Mesenchymal stem cell (in vitro differentiated cells and primary cell): ENCODE data around the gene MUC2.

Experiments
- DNase-seq: peaks from one replicate; pipeline ENCODE4 v3.0.0-alpha.2; 2013
- H2AFZ ChIP-seq: one replicate; pipeline ENCODE4 v1.6.1; 2013; ENCODE audit warnings: low read depth, mild to moderate bottlenecking, control low read depth, inconsistent platforms, low read length, moderate library complexity
- H2AK5ac ChIP-seq: 2 replicates; pipeline ENCODE4 v1.6.1; 2013; ENCODE audit warnings: low read length, moderate library complexity, mild to moderate bottlenecking, inconsistent platforms; ENCODE audit not compliant: severe bottlenecking
- H2BK120ac ChIP-seq: one replicate; pipeline ENCODE4 v1.6.1; 2013; ENCODE audit warnings: low read depth, mild to moderate bottlenecking, inconsistent platforms, low read length, moderate library complexity
- H2BK12ac ChIP-seq, 2 experiments: one replicate each; pipeline ENCODE4 v1.6.1; 2013; ENCODE audit warnings: inconsistent platforms in 2 of 2, low read length in 2 of 2, mild to moderate bottlenecking in 2 of 2, moderate library complexity in 2 of 2, control low read depth in 1 of 2
- H2BK15ac ChIP-seq: one replicate; pipeline ENCODE4 v1.6.1; 2013; ENCODE audit warnings: mild to moderate bottlenecking, low read depth, inconsistent platforms; ENCODE audit not compliant: poor library complexity, severe bottlenecking
- H2BK5ac ChIP-seq: 2 replicates; pipeline ENCODE4 v1.6.1; 2013; ENCODE audit warnings: low read depth, mild to moderate bottlenecking, low read length, control low read depth, inconsistent platforms; ENCODE audit not compliant: poor library complexity, severe bottlenecking
- H3K14ac ChIP-seq, 2 experiments: one replicate each; pipeline ENCODE4 v1.6.1; 2013; ENCODE audit warnings: inconsistent platforms in 2 of 2, low read length in 2 of 2, control low read depth in 1 of 2, mild to moderate bottlenecking in 1 of 2, moderate library complexity in 1 of 2
- H3K18ac ChIP-seq, 2 experiments: one replicate each; pipeline ENCODE4 v1.6.1; 2013; ENCODE audit warnings: inconsistent platforms in 2 of 2, low read length in 2 of 2, control low read depth in 1 of 2, low read depth in 1 of 2, mild to moderate bottlenecking in 1 of 2
- H3K23ac ChIP-seq, 2 experiments: one replicate each; pipeline ENCODE4 v1.6.1; 2013; ENCODE audit warnings: inconsistent platforms in 2 of 2, low read length in 2 of 2, mild to moderate bottlenecking in 2 of 2, moderate library complexity in 2 of 2, control low read depth in 1 of 2
- H3K27ac ChIP-seq: 2 replicates; pipeline ENCODE4 v1.5.1; 2013; ENCODE audit warnings: mild to moderate bottlenecking, moderate library complexity, low read length, control low read depth, inconsistent platforms; ENCODE audit not compliant: poor library complexity, severe bottlenecking
- H3K27me3 ChIP-seq, 2 experiments: 2 replicates each; pipeline versions ENCODE4 v1.6.1 to v1.7.0; 2013; ENCODE audit warnings: low read length in 2 of 2, mild to moderate bottlenecking in 2 of 2, moderate library complexity in 2 of 2, control low read depth in 1 of 2, inconsistent platforms in 1 of 2; ENCODE audit not compliant: control insufficient read depth in 1 of 2, insufficient read depth in 1 of 2
- H3K36me3 ChIP-seq, 2 experiments: 2 replicates each; pipeline versions ENCODE4 v1.6.1 to v1.7.0; 2013; ENCODE audit warnings: low read length in 2 of 2, control low read depth in 1 of 2, inconsistent platforms in 1 of 2, low read depth in 1 of 2, mild to moderate bottlenecking in 1 of 2; ENCODE audit not compliant: insufficient read depth in 2 of 2, control insufficient read depth in 1 of 2
- H3K4ac ChIP-seq, 2 experiments: one replicate each; pipeline ENCODE4 v1.6.1; 2013; ENCODE audit warnings: inconsistent platforms in 2 of 2, low read length in 2 of 2, mild to moderate bottlenecking in 2 of 2, moderate library complexity in 2 of 2, control low read depth in 1 of 2, low read depth in 1 of 2
- H3K4me1 ChIP-seq: 2 replicates; pipeline ENCODE4 v1.6.1; 2013; ENCODE audit warnings: low read depth, low read length, control low read depth; ENCODE audit not compliant: control insufficient read depth, insufficient read depth
- H3K4me2 ChIP-seq: 2 replicates; pipeline ENCODE4 v1.6.1; 2013; ENCODE audit warnings: low read length, mild to moderate bottlenecking, inconsistent platforms; ENCODE audit not compliant: poor library complexity, severe bottlenecking
- H3K4me3 ChIP-seq, 2 experiments: 2 replicates each; pipeline versions ENCODE4 v1.5.1 to v1.7.0; 2013; ENCODE audit warnings: low read length in 2 of 2, mild to moderate bottlenecking in 2 of 2, control low read depth in 1 of 2, low read depth in 1 of 2; ENCODE audit not compliant: insufficient read depth in 1 of 2
- H3K79me1 ChIP-seq: replicated peaks from 2 replicates; pipeline ENCODE4 v1.6.1; 2013; ENCODE audit warnings: mild to moderate bottlenecking, control low read depth, low read length, inconsistent platforms; ENCODE audit not compliant: poor library complexity, severe bottlenecking
- H3K9ac ChIP-seq: 2 replicates; pipeline ENCODE4 v1.7.0; 2013; ENCODE audit warnings: mild to moderate bottlenecking, low read length, moderate library complexity
- H3K9me3 ChIP-seq: 2 replicates; pipeline ENCODE4 v1.7.0; 2013; ENCODE audit warnings: mild to moderate bottlenecking, low read length; ENCODE audit not compliant: control insufficient read depth
- H4K8ac ChIP-seq: one replicate; pipeline ENCODE4 v1.6.1; 2013; ENCODE audit warnings: inconsistent platforms, mild to moderate bottlenecking, low read length, moderate library complexity
- H4K91ac ChIP-seq: one replicate; pipeline ENCODE4 v1.6.1; 2013; ENCODE audit warnings: mild to moderate bottlenecking, low read length, inconsistent platforms
- WGBS: methylation state at CpG from one replicate; pipeline ENCODE4 v1.1.7; 2013; ENCODE audit warnings: mixed read lengths; 5-methylcytosine and 5-hydroxymethylcytosine counted together

Gene MUC2

DNA sequence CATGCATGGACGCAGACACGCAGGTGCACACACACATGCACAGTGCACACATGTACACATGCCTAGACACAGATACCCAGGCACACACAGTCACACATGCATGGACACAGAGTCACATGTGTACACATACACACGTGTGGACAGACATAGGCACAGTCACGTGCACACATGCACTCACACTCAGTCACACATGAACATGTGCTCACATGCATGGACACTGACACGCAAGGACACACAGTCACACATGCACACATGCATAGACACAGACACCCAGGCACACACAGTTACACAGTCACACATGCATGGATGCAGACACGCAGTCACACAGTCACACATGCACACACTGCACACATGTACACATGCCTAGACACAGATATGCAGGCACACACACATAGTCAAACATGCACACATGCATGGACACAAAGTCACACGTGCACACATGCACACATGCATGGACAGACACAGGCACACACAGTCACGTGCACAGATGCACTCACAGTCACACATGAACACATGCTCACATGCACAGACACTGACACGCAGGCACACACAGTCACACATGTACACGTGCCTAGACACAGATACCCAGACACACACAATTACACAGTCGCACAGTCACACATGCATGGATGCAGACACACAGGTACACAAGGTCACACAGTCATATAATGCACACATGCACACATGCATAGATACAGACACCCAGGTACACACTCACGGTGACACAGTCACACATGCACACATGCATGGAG is 16.8 kb downstream of the MUC2 start:
- H2BK5ac ChIP-seq, result no peak overlapping the region
- H3K18ac ChIP-seq, result no peak overlapping the region
- H2BK12ac ChIP-seq, result no peak overlapping the region
- H3K9ac ChIP-seq, result no peak overlapping the region
- no peaks in the 10 kb centered on the region for H3K79me1 ChIP-seq
- no peak overlapping the region for H3K4me2 ChIP-seq
- H4K8ac ChIP-seq, result no peak overlapping the region
- H3K9me3 ChIP-seq, result no peaks in the 10 kb centered on the region
- no peak overlapping the region for H3K4ac ChIP-seq
- no peak overlapping the region for H3K14ac ChIP-seq
- no peak overlapping the region for H3K23ac ChIP-seq
- 60% methylated on average over 12 of the region's 12 CpGs for WGBS
- H2AFZ ChIP-seq, result no peak overlapping the region
- H3K4me3 ChIP-seq, result no peak overlapping the region
- H4K91ac ChIP-seq, result no peak overlapping the region
- no peak overlapping the region for H3K27ac ChIP-seq
- no peak overlapping the region for H2BK15ac ChIP-seq
- no peaks in the 10 kb centered on the region for H3K36me3 ChIP-seq
- no peak overlapping the region for H2AK5ac ChIP-seq
- H2BK120ac ChIP-seq, result no peak overlapping the region
- H3K27me3 ChIP-seq, result peaks cover 0 to 14% of the 10 kb centered on the region in 2 experiments
- DNase-seq, result no peak
- peaks cover 2% of the 10 kb centered on the region for H3K4me1 ChIP-seq

DNA sequence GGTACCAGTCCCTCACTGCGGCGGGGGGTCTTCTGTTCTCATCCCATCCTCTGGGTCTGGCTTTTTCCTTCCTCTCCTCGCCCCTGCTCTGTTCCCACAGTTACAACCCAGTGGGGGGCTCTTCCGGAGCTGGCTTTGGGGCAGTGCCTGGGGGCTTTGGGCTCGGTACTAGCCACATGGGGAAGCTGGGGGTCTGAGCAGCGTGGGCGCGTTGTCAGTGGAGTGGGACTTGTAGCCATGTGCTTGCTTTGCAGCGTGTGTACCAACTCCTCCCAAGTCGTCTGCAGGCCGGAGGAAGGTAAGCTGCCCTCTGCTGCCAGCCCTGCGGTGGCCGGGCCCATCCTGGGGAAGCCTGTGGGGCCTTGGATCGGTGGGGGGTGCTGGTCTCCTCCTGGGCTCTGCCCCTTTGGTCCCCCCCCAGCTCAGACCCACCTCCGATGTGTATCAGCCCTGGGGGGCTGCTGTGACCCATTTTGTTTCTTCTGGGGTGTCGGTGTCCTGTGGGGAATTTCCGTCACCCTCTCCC is 17.5 kb downstream of the MUC2 start:
- H3K23ac ChIP-seq, result no peak overlapping the region
- peak overlapping the region; percentile 18 for H4K91ac ChIP-seq
- no peak overlapping the region for H2BK12ac ChIP-seq
- no peak overlapping the region for H3K4me3 ChIP-seq
- H3K9me3 ChIP-seq, result no peaks in the 10 kb centered on the region
- no peak for DNase-seq
- no peaks in the 10 kb centered on the region for H3K36me3 ChIP-seq
- H3K14ac ChIP-seq, result no peak overlapping the region
- H3K9ac ChIP-seq, result no peak overlapping the region
- no peak overlapping the region for H3K27ac ChIP-seq
- H2BK120ac ChIP-seq, result no peak overlapping the region
- no peak overlapping the region for H2AK5ac ChIP-seq
- H2BK15ac ChIP-seq, result no peak overlapping the region
- no peaks in the 10 kb centered on the region for H3K79me1 ChIP-seq
- H3K4me2 ChIP-seq, result no peak overlapping the region
- no peak overlapping the region for H2AFZ ChIP-seq
- H2BK5ac ChIP-seq, result no peak overlapping the region
- H3K27me3 ChIP-seq, result peaks cover 0 to 11% of the 10 kb centered on the region in 2 experiments
- no peak overlapping the region for H3K18ac ChIP-seq
- no peak overlapping the region for H4K8ac ChIP-seq
- H3K4ac ChIP-seq, result no peak overlapping the region
- peaks cover 2% of the 10 kb centered on the region for H3K4me1 ChIP-seq
- WGBS, result 71% methylated on average over 10 of the region's 17 CpGs

DNA sequence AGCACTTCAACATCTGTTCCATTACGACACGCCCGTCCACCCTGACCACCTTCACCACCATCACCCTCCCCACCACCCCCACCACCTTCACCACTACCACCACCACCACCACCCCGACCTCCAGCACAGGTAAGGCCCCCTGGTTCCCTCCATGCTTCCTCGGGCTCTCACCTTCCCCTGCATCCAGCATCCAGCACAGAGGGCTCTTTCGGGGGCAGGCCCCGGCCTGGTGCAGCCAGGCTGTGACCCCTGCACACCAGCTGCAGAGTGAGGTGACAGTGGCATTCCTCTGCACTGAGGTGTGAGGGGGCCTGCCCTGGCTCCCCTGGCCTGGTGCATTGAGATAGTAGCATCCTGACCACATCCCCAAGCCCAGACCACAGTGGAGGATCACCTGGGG is 18.2 kb downstream of the MUC2 start:
- Histone ChIP-seq H3K4ac (no peak overlapping the region), H2BK15ac (no peak overlapping the region), H2AK5ac (no peak overlapping the region), H3K14ac (no peak overlapping the region), H4K8ac (no peak overlapping the region), H3K18ac (no peak overlapping the region), H3K36me3 (no peaks in the 10 kb centered on the region), H2AFZ (no peak overlapping the region), H3K4me3 (no peak overlapping the region), H3K9ac (no peak overlapping the region), H3K23ac (no peak overlapping the region), H4K91ac (no peak overlapping the region), H3K9me3 (no peaks in the 10 kb centered on the region), H2BK12ac (no peak overlapping the region), H3K4me1 (peaks cover 2% of the 10 kb centered on the region), H3K27me3 (peaks cover 0 to 11% of the 10 kb centered on the region in 2 experiments), H2BK5ac (no peak overlapping the region), H3K4me2 (no peak overlapping the region), H2BK120ac (no peak overlapping the region), H3K27ac (no peak overlapping the region), H3K79me1 (no peaks in the 10 kb centered on the region)
- no peak for DNase-seq
- 73% methylated on average over 7 of the region's 7 CpGs for WGBS

DNA sequence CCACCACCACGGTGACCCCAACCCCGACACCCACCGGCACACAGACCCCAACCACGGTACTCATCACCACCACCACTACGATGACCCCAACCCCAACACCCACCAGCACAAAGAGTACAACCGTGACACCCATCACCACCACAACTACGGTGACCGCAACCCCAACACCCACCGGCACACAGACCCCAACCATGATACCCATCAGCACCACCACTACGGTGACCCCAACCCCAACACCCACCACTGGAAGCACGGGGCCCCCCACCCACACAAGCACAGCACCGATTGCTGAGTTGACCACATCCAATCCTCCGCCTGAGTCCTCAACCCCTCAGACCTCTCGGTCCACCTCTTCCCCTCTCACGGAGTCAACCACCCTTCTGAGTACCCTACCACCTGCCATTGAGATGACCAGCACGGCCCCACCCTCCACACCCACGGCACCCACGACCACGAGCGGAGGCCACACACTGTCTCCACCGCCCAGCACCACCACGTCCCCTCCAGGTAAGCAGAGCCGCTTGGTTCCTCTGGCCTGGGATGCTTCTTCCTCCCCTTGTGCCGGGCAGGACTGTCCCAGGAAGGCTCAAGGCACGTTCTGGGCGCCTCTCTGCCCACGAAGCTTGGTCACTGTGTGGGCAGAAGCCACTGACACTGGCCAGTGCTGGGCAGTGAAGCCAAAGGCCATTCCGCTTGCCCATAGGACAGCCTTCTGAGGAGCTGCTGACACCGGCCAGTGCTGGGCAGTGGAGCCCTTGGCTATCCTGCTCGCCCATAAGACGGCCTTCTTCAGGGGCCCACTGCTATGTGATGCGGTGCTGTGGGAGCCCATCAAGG is 25.1 kb downstream of the MUC2 start:
- H3K4ac ChIP-seq, result no peak overlapping the region
- no peaks in the 10 kb centered on the region for H3K9me3 ChIP-seq
- H3K9ac ChIP-seq, result no peak overlapping the region
- H3K4me1 ChIP-seq, result no peaks in the 10 kb centered on the region
- WGBS, result 91% methylated on average over 32 of the region's 32 CpGs
- no peak overlapping the region for H2BK5ac ChIP-seq
- no peak overlapping the region for H3K14ac ChIP-seq
- peak overlapping the region in 1 of 2 experiments; percentile 60 for H3K23ac ChIP-seq
- H3K36me3 ChIP-seq, result no peaks in the 10 kb centered on the region
- peak overlapping the region; percentile 45 for H4K91ac ChIP-seq
- no peak overlapping the region for H2BK120ac ChIP-seq
- H4K8ac ChIP-seq, result no peak overlapping the region
- no peak overlapping the region for H2AK5ac ChIP-seq
- peaks cover 0 to 6% of the 10 kb centered on the region in 2 experiments for H3K27me3 ChIP-seq
- no peak overlapping the region for H2AFZ ChIP-seq
- H3K18ac ChIP-seq, result no peak overlapping the region
- no peak overlapping the region for H3K4me2 ChIP-seq
- DNase-seq, result no peak
- no peak overlapping the region for H2BK15ac ChIP-seq
- no peak overlapping the region for H3K27ac ChIP-seq
- H3K79me1 ChIP-seq, result no peaks in the 10 kb centered on the region
- H2BK12ac ChIP-seq, result no peak overlapping the region
- no peak overlapping the region for H3K4me3 ChIP-seq
